SH-SY5Y (cell line): Measurements from ENCODE around the gene GLI3.

Experiments
- GATA2 ChIP-seq: IDR thresholded peaks from 2 replicates; pipeline ENCODE4 v1.6.1; 2011; ENCODE audit warnings: mild to moderate bottlenecking, low read depth, low read length
- GATA3 ChIP-seq: IDR thresholded peaks from 2 replicates; pipeline ENCODE4 v1.6.1; 2011; ENCODE audit warnings: low read depth, mild to moderate bottlenecking, low read length, moderate library complexity

DNA sequence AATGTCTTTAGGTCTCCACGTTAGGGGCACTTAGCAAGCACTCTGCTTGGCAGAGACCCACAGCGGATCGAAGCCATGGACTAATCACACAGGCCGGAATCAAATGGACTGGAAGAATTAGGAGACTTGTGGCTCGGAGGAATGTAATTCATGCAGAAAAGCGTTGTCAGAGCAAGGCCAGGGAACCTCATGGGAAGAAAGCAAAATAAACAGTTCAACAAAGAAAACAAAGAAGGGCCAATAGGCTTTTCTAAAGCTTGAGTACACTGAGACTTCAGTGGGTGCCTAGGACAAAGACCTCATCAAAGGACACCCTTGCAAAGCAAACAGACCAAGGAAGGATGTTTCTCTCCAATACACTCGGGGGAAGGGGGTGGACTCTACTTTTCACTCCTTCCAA is 171.1 kb downstream of the GLI3 start:
- no peak for TF ChIP-seq GATA2
- no peak for TF ChIP-seq GATA3
